HG03095 (cell line): ENCODE data around the gene CISD3.
"Not testable (repeated sequence)": the region's sequence is repeated elsewhere in the genome, so short reads cannot be mapped to it uniquely, and the experiment has no call there.

Source experiments
- ATAC-seq: cut with Tn5 transposase; IDR thresholded peaks from one replicate; pipeline ENCODE4 v1.9.1; 2021; ENCODE audit warnings: moderate library complexity; ENCODE audit not compliant: unreplicated experiment

CISD3 gene

DNA sequence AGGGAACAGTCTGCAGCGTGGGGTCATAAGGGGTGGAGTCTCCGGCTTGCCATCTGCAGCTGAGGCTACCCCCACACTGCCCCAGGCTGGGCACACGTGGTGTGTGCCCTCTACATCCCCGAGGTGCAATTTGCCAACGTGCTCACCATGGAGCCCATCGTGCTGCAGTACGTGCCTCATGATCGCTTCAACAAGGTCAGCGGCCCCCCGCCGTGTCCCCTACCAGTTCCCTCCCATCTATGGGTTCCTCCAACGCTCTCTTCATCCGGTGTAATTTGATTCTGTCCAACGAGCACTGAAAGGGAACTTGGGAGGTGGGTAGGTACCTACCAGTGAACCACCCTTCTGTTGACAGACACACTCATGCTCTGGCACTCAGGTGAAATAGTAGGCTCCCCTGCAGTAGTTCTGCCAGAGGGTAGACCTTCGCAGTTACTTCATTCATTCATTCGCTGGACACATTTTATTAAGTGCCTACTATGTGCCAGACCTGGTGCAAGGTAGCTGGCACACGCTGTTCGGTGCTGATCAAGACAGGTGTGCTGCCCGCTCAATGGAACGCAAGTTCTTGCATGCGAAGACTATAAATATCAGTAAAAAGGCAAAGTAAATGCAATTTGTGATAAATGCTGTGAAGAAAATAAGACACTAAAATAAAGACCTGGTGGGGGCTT is 22.3 kb upstream of the CISD3 start:
- no peak for ATAC-seq

DNA sequence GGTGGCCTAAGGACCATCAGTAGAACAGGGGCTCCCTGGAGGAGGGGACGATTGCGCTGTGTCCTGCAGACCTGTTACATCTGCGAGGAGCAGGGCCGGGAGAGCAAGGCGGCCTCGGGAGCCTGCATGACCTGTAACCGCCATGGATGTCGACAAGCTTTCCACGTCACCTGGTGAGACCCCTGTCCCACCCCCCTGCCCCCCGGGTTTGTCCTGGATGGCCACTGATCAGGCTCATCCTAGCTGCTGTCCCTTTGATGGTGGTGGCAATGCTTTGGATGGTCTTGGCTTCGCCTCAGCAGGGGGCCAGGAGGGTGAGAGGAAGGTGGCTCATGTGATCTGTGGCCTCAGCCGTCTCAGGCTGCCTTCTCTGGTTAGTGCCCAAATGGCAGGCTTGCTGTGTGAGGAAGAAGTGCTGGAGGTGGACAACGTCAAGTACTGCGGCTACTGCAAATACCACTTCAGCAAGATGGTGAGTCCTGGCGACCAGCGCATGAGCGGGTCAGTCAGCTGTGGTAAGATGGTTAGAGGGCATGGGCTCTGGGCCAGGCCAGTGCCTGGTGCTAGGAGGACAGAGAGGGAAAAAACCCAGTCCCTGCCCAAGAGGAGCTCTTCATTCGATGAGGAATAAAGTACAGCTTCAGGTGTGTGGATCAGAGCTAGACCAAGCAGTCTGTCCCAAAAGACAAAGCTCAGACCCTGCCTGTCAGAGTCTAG is 20.9 kb upstream of the CISD3 start:
- ATAC-seq, result no peak

DNA sequence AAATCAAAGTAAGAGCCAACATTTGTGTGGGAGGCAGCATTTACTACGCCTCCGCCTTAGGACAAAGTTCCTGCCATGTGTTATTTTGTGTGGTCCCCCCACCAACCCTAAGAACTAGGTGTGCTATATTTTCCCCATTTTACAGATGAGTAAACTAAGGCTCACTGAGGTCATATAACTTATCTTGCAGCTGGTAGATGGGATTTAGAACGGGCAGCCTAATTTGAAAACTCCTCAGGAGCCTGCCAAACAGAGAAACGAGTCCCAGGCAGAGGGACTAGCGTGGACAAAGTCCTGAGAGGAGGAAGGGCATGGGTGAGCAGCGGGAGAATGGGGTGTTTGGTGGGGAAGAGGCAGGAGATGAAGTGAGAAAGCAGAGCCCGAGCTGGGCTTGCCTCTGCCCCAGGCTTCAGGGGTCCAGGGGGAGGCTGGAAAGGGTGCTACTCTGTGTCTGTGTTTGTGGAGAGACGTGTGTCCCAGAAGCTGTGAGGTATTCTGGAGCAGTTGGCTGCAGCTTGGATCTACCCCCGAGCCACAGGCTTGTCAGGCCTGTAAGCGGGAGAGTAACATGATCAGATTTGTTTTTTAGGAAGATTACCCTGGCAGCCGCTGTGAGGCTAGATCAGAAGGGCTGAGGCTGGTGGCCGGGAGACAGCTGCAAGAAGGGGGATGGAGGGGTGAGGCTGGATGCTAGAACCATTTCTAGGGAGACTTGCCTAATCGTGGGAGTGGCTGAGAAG is 20.1 kb upstream of the CISD3 start:
- ATAC-seq, result no peak

DNA sequence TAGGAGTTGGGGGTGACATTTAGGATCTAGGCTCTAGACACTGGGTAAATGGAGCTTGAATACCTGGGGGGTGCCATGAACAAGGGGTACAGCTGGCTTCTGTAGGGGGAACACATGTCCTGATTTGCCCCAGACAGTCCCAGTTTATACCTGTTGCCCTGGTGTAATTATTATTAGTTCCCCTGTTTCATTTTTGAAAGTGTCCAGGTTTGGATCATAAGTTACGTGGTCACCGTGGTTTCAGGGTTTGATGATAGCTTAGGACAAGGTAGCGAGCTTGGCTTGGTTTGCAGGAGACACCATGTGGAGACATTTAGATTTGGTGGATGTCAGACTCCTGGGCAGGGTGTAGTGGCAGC is 19.6 kb upstream of the CISD3 start:
- ATAC-seq, result no peak

DNA sequence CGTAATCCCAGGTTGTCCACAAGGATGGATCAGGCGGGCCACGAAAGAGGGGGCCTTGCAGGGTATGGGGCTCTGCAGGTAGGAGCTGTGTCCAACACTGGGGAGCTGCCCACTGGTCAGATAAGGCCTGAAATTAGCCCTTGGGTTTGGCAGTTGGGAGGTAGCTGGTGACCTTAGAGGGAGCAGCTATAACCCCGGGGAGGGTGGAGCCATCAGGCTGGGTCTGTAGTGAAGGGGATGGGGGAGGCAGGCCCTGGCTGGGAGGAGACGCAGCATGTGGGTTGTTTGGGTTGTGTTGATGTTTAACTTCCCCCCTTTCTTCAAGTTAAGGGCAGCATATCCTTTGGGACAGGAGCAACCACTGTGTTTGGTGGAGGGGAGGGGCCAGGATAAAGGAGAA is 19.2 kb upstream of the CISD3 start:
- ATAC-seq, result no peak

DNA sequence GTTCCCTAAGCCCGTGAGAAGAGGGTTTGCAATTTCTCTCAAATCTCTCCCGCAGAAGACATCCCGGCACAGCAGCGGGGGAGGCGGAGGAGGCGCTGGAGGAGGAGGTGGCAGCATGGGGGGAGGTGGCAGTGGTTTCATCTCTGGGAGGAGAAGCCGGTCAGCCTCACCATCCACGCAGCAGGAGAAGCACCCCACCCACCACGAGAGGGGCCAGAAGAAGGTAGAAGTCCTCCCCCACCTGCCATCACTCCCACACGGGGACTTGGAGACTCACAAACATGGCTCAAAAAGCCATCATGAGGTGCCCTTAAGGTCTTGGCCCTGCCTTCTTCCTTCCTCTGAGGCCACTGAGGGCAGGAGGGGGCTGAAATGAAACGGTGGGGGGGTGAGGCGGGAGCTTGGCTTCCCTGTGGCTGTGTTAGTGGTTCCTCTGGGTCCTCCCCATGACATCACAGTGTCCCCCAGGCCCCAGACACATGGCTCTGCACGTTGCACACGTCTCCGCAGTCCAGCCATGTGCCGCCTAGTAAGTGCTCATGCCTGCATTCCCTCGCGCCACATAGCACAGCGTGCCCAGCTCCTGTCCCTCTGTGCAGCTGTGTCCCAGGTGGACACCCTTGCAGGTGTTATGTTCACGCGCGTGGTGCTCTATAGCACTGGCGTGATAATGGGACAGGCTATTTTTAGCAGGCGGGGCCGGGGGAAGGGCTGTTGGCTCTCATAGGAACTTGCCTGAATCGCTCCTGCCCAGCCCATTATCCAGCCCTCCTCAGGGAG is 18.2 kb upstream of the CISD3 start:
- no peak for ATAC-seq

DNA sequence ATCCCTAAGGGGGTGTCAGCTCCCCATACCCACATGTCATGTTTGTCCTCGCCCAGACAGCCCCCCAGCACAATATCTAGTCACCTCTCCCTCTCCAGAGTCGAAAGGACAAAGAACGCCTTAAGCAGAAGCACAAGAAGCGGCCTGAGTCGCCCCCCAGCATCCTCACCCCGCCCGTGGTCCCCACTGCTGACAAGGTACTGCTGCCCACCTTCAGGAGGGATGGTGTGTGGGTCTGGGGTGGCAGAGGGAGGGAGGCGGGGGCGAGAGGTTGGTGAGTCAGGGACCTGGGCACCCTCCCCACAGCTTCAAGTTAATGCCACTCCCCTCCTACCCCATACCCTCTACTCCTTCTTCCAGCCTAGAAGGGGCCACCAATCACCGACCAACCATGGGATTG is 17.5 kb upstream of the CISD3 start:
- ATAC-seq, result no peak

DNA sequence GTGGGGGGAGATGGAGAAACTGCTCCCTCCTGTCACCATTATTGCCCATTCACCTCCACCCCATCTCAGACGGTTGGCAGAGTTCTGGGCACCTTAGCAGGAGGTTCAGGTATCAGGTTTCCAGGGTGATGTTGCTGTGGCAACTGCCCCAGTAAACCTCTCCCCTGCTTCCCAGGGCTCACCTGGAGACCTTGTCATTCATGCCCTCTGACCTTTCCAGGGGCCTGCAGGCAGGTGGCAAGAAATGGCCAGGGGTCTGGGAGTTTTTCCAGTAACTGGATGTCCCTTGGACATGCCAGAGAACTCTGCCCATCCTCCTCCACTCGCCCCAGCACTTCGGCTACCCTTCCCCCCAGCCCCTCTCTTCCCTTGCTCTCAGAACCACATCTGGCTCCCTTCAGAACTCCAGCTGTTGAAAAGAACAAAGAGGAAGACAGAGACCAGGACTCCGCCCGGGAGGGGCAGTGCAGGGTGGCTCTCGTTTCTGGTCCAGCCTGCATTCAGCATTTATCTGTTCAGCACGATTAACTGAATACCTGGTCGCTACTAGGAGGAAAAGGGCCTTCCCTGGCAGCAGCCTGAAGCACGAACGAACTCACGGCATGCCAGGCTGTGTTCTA is 16.6 kb upstream of the CISD3 start:
- ATAC-seq, result no peak

DNA sequence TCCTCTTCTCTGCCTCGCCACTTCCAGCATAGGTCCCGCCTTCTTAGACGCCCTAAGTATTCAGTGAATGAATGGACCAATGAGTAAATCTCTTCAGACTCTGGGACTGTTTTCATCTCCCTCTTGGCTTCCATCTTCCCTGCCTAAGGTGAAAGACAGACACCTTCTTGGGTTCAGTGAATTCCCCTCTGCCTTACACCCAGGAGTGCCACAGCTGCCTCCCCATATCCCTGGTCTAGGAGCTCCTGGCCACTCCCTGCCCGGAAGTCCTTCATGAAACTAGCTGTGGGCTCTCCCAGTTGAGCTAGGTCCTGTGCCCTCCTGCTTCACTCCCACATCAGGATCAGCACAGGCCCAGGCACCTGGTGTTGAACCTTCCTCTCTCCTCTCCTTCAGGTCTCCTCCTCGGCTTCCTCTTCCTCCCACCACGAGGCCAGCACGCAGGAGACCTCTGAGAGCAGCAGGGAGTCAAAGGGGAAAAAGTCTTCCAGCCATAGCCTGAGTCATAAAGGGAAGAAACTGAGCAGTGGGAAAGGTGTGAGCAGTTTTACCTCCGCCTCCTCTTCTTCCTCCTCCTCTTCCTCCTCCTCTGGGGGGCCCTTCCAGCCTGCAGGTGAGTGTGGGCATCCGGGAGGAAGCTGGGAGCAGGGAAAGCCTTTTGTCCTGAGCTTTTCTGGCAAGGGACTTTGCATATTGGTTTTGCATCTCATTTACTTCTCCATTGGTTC is 14.8 kb upstream of the CISD3 start:
- no peak for ATAC-seq

DNA sequence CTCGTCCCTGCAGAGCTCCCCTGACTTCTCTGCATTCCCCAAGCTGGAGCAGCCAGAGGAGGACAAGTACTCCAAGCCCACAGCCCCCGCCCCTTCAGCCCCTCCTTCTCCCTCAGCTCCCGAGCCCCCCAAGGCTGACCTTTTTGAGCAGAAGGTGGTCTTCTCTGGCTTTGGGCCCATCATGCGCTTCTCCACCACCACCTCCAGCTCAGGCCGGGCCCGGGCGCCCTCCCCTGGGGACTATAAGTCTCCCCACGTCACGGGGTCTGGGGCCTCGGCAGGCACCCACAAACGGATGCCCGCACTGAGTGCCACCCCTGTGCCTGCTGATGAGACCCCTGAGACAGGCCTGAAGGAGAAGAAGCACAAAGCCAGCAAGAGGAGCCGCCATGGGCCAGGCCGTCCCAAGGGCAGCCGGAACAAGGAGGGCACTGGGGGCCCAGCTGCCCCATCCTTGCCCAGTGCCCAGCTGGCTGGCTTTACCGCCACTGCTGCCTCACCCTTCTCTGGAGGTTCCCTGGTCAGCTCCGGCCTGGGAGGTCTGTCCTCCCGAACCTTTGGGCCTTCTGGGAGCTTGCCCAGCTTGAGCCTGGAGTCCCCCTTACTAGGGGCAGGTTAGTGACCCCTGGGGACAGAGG is 13.7 kb upstream of the CISD3 start:
- no peak for ATAC-seq

DNA sequence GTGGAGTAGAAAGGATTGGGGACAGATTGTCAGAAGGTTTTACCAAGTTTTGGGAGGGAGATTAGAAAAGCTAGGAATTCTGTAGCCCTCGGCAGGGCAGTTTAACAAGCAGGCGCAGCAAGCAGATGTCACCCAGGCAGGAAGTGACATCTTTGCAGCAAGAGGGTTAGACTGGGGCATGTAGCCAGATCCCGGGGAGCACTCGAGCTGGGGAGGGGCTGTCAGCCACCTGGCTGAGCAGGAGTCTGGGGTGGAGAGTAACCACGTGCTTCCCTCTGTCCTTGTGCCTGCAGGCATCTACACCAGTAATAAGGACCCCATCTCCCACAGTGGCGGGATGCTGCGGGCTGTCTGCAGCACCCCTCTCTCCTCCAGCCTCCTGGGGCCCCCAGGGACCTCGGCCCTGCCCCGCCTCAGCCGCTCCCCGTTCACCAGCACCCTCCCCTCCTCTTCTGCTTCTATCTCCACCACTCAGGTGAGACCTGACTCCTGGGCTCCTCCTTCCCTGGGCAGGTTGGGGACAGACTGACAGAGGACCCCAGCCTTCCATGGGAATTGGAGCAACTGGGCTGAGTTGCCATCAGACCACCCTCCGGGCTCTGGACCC is 12.9 kb upstream of the CISD3 start:
- no peak for ATAC-seq

DNA sequence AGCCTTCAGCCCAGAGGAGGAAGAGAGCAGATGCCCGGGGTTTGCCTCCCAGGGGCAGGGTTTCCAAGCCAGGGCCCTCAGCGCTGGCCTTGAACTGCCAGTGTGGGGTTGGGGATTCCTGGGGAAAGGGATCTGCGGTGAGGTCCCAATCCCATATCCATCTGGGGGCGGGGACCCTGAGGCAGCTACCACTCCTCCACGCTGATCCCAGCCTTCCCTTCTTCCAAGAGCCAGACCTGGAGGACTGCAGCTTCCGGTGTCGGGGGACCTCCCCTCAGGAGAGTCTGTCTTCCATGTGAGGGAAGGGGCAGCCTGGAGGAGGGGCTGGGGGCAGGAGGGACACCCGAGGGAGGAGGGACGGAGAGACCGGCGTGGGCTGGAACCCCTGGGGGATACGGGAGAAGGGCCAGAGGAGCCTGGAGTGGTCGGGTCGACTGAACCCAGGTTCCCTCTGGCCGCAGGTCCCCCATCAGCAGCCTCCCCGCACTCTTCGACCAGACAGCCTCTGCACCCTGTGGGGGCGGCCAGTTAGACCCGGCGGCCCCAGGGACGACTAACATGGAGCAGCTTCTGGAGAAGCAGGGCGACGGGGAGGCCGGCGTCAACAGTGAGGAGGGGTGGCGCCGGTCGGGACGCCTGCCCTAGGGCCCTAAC is 10.7 kb upstream of the CISD3 start:
- no peak for ATAC-seq

DNA sequence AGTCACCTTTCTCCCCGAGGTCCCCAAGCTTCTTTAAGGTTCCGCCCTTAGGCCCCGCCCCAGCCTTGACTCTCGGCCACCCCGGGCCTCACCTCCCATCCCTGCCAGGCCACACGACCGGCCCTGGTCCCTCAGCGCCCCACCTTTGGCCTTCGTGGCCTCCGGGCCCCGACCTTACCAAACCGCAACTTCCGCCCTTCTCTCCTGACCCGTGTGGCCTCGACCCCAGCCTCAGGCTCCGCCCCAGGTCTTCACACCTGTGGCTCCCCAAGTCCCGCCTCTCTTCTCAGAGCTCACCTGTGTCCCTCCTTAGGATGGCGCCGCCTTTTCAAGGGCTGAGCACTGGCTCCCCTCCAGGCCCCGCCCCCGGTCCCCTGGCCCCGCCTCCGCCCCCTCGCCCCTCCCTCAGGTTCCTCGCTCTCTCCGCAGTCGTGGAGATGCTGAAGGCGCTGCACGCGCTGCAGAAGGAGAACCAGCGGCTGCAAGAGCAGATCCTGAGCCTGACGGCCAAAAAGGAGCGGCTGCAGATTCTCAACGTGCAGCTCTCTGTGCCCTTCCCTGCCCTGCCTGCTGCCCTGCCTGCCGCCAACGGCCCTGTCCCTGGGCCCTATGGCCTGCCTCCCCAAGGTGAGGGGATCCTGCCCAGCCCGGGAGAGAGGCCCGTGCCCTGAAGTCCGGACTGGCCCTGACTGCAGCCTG is 10.0 kb upstream of the CISD3 start:
- no peak for ATAC-seq

DNA sequence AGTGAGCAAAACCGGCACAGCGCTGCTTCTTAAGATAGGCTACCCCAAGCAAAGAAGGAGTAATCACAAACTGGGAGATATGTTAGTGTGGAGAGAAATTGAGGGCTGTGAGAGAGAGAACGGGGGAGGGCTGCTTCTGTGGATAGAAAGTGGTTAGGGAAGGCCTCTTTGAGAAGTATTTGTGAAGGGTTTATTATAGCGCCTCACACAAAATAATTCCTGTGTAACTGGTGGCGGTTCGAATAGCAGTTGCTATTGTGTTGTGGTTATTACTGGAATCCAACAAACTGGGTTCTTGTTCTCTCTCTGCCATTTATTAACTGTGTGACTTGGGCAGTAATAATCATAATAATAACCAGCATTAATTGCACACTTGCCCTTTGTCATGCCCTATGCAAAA is 9.2 kb upstream of the CISD3 start:
- no peak for ATAC-seq

DNA sequence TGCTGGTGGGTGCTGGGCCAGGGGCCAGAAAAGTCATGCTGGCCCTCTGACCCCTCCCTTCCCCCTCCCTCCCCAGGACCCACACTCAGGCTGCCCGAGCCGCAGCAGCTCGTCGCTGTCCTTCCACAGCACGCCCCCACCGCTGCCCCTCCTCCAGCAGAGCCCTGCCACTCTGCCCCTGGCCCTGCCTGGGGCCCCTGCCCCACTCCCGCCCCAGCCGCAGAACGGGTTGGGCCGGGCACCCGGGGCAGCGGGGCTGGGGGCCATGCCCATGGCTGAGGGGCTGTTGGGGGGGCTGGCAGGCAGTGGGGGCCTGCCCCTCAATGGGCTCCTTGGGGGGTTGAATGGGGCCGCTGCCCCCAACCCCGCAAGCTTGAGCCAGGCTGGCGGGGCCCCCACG is 8.3 kb upstream of the CISD3 start:
- no peak for ATAC-seq

DNA sequence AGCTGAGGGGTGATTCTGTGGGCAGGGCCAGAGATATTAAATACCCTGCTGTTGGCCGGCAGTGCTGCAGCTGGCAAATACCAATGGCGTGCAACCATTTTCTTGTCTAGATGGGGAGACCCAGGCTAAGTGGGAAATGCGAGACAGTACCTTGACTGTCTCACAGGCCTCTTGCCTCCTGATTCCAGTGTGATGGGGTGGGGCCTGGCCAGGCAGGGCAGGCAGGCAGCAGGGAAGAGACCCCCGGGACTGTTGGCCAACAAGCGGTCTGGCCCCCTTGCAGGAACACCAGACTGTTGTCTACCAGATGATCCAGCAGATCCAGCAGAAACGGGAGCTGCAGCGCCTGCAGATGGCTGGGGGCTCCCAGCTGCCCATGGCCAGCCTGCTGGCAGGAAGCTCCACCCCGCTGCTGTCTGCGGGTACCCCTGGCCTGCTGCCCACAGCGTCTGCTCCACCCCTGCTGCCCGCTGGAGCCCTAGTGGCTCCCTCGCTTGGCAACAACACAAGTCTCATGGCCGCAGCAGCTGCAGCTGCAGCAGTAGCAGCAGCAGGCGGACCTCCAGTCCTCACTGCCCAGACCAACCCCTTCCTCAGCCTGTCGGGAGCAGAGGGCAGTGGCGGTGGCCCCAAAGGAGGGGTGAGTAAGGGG is 5.7 kb upstream of the CISD3 start:
- ATAC-seq, result no peak

DNA sequence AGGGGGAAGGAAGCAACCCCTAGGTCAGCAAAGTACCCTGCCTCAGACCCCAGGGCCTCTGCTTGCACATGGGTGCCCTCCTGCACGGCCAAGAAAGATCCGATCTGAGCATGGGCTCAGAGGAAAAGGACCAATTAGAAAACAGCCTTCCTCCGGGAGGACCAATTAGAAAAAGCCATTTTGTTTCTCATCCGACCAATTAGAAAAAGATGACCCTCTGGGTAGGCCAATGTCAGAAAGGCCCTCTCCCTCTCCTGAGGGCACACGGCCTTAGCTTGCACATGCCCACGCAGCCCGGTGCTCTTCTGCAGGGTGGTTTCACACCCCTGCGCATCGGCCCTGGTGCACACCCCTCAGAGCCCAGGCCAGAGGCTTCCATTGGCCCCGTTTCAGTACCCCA is 5.1 kb upstream of the CISD3 start:
- ATAC-seq, result no peak

DNA sequence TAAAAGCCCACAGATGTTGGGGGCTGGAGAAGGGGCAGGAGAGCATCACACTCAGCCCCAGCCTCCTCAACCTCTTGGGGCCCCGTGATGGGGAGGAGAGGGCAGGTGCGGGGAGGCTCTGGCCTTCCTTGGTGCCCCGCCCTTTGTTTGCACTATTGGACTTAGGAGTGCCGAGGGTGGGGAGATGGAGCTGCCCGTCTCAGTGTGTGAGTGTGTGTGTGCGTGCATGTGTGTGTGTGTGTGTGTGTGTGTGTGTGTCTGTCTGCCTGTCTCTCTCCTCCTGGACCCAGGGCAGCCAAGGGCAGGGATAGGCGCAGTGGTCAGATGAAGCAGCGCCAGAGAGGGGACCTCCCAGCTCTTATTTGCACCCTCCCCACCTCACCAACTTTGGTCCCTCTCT is 4.0 kb upstream of the CISD3 start:
- not testable (repeated sequence) for ATAC-seq
